OCI-LY1 (cell line): Measurements from ENCODE around the gene EBF4.

Source experiments
- H2AFZ ChIP-seq: fragments of 200-600 bp; sonication (generic), shearing (Covaris generic); 2 replicates; pipeline ENCODE4 v1.6.0; 2014; ENCODE audit warnings: antibody characterized with exemption, mild to moderate bottlenecking, low read length
- H3F3A ChIP-seq: fragments of 200-600 bp; sonication (generic), shearing (Covaris generic); 2 replicates; pipeline ENCODE4 v1.6.0; 2014; ENCODE audit warnings: mild to moderate bottlenecking, antibody characterized with exemption, low read length, moderate library complexity; ENCODE audit not compliant: insufficient read depth
- H3K27ac ChIP-seq: fragments of 200-600 bp; sonication (generic); 2 replicates; pipeline ENCODE4 v1.5.1; 2014; ENCODE audit warnings: low read length, mixed run types, mild to moderate bottlenecking, low read depth; ENCODE audit not compliant: poor library complexity, severe bottlenecking
- H3K27me3 ChIP-seq: fragments of 200-600 bp; sonication (generic); 2 replicates; pipeline ENCODE4 v1.6.0; 2014; ENCODE audit warnings: antibody characterized with exemption, mild to moderate bottlenecking, low read length, moderate library complexity; ENCODE audit not compliant: insufficient read depth
- H3K36me3 ChIP-seq: fragments of 200-600 bp; sonication (generic); 2 replicates; pipeline ENCODE4 v1.6.1; 2014; ENCODE audit warnings: mild to moderate bottlenecking, antibody characterized with exemption, low read length, moderate library complexity, mixed read lengths; ENCODE audit not compliant: insufficient read depth
- H3K4me1 ChIP-seq: fragments of 200-600 bp; sonication (generic); 2 replicates; pipeline ENCODE4 v1.5.1; 2014; ENCODE audit warnings: mild to moderate bottlenecking, low read length, moderate library complexity; ENCODE audit not compliant: insufficient read depth, severe bottlenecking
- H3K4me2 ChIP-seq: fragments of 200-600 bp; sonication (generic), shearing (Covaris generic); 2 replicates; pipeline ENCODE4 v1.6.1; 2014; ENCODE audit warnings: low read length
- H3K4me3 ChIP-seq: fragments of 200-600 bp; sonication (generic); 2 replicates; pipeline ENCODE4 v1.5.1; 2014; ENCODE audit warnings: low read length, low read depth, mild to moderate bottlenecking, mixed read lengths; ENCODE audit not compliant: poor library complexity, severe bottlenecking
- H3K79me2 ChIP-seq: fragments of 200-600 bp; shearing (Covaris generic); 2 replicates; pipeline ENCODE4 v1.6.1; 2016; ENCODE audit warnings: mixed run types, low read length, mixed read lengths; ENCODE audit not compliant: insufficient read depth
- H3K9ac ChIP-seq: fragments of 200-600 bp; sonication (generic), shearing (Covaris generic); 2 replicates; pipeline ENCODE4 v1.6.1; 2014; ENCODE audit warnings: mild to moderate bottlenecking, low read length, mixed read lengths
- H3K9me2 ChIP-seq: fragments of 200-600 bp; sonication (generic), shearing (Covaris generic); 2 replicates; pipeline ENCODE4 v1.6.1; 2014; ENCODE audit warnings: low read depth, mild to moderate bottlenecking, low read length, mixed read lengths
- H3K9me3 ChIP-seq: fragments of 200-600 bp; shearing (Covaris generic); 2 replicates; pipeline ENCODE4 v1.6.1; 2014; ENCODE audit warnings: low read length, mixed read lengths
- H4K20me1 ChIP-seq: fragments of 200-600 bp; sonication (generic), shearing (Covaris generic); 2 replicates; pipeline ENCODE4 v1.6.0; 2016; ENCODE audit warnings: mild to moderate bottlenecking, low read length; ENCODE audit not compliant: insufficient read depth
- CTCF ChIP-seq: fragments of 200-600 bp; sonication (generic), shearing (Covaris generic); IDR thresholded peaks from 2 replicates; pipeline ENCODE4 v1.5.1; 2017; ENCODE audit warnings: mild to moderate bottlenecking, antibody characterized with exemption, low read length, moderate library complexity, mixed read lengths
- EZH2 ChIP-seq: fragments of 200-600 bp; sonication (generic), shearing (Covaris generic); IDR thresholded peaks from 2 replicates; pipeline ENCODE4 v1.8.0; 2017; ENCODE audit warnings: borderline replicate concordance, mixed run types, mild to moderate bottlenecking, antibody characterized with exemption, low read length, moderate library complexity, mixed read lengths

The EBF4 gene

GRCh38 chr20:2663887-2664719, 28.5 kb upstream of the EBF4 start, which contains the start of gene IDH3B:
IDH3B (minus strand) TSS chr20:2664216; CDS start chr20:2664188, 28 bp downstream.
- peak within 1 kb of the TSS; percentile 78 for H3K4me3 ChIP-seq
- H3K36me3 ChIP-seq = peaks cover 30% of the 10 kb centered on the region
- no peaks in the 10 kb centered on the region for H3K27me3 ChIP-seq
- peak within 1 kb of the TSS; percentile 95 for H3K4me2 ChIP-seq
- TF ChIP-seq EZH2 = no peak
- no peak for TF ChIP-seq CTCF
- no peak within 1 kb of the TSS for H2AFZ ChIP-seq
- H3F3A ChIP-seq = no peaks in the 10 kb centered on the region
- no peaks in the 10 kb centered on the region for H4K20me1 ChIP-seq
- H3K9me3 ChIP-seq = no peaks in the 10 kb centered on the region
- H3K79me2 ChIP-seq = no peaks in the 10 kb centered on the region
- H3K9me2 ChIP-seq = no peaks in the 10 kb centered on the region
- H3K9ac ChIP-seq = peak within 1 kb of the TSS; percentile 80
- peaks cover 15% of the 10 kb centered on the region for H3K4me1 ChIP-seq
- H3K27ac ChIP-seq = peak within 1 kb of the TSS; percentile 62

- no peak overlapping the region for H3K27ac ChIP-seq
- peak; percentile 33 for TF ChIP-seq CTCF
- no peak for TF ChIP-seq EZH2
- no peak overlapping the region for H3K4me3 ChIP-seq
- H3K79me2 ChIP-seq = no peaks in the 10 kb centered on the region
- no peaks in the 10 kb centered on the region for H3K9me3 ChIP-seq
- no peak overlapping the region for H2AFZ ChIP-seq
- no peak overlapping the region for H3K4me2 ChIP-seq
- H3K27me3 ChIP-seq = no peaks in the 10 kb centered on the region
- no peaks in the 10 kb centered on the region for H3K4me1 ChIP-seq
- no peaks in the 10 kb centered on the region for H4K20me1 ChIP-seq
- H3K9me2 ChIP-seq = no peaks in the 10 kb centered on the region
- no peaks in the 10 kb centered on the region for H3F3A ChIP-seq
- no peaks in the 10 kb centered on the region for H3K36me3 ChIP-seq
- H3K9ac ChIP-seq = no peak overlapping the region
Measured at GRCh38 chr20:2671977-2672376, 20.6 kb upstream of the EBF4 start.

GRCh38 chr20:2672446-2672845, 20.1 kb upstream of the EBF4 start:
- Histone ChIP-seq H3K4me2 (no peak overlapping the region), H3K4me1 (no peaks in the 10 kb centered on the region), H3K79me2 (no peaks in the 10 kb centered on the region), H3K27ac (no peak overlapping the region), H3K27me3 (peaks cover 4% of the 10 kb centered on the region; the same call in 1 of the 2 replicates), H3F3A (no peaks in the 10 kb centered on the region), H3K36me3 (no peaks in the 10 kb centered on the region), H4K20me1 (no peaks in the 10 kb centered on the region), H3K9me3 (no peaks in the 10 kb centered on the region), H2AFZ (no peak overlapping the region), H3K9me2 (no peaks in the 10 kb centered on the region), H3K9ac (no peak overlapping the region), H3K4me3 (no peak overlapping the region)
- no peak for TF ChIP-seq EZH2
- TF ChIP-seq CTCF = no peak
